HL-60 (cell line): ENCODE results near the gene ALKBH8.

ENCODE experiments used
- DNase-seq, 2 experiments: peaks; one replicate each; pipeline ENCODE4 v3.0.0-alpha.2; 2010 to 2020; ENCODE audit warnings: low read depth in 1 of 2, low spot score in 1 of 2
- H3K27ac ChIP-seq: fragments of 250-450 bp; sonication (Bioruptor Pico); replicated peaks from 2 replicates; pipeline ENCODE4 v1.5.1; 2020; ENCODE audit warnings: mild to moderate bottlenecking, moderate library complexity
- H3K27me3 ChIP-seq: fragments of 250-450 bp; sonication (Bioruptor Pico); 2 replicates; pipeline ENCODE4 v1.5.1; 2021; ENCODE audit warnings: mild to moderate bottlenecking, moderate library complexity; ENCODE audit not compliant: insufficient read depth, poor library complexity, severe bottlenecking
- H3K4me3 ChIP-seq: replicated peaks from 2 replicates; pipeline ENCODE4 v1.5.1; 2011; ENCODE audit warnings: mild to moderate bottlenecking, control low read depth, low read length; ENCODE audit not compliant: insufficient read depth
- GABPA ChIP-seq: IDR thresholded peaks from 2 replicates; pipeline ENCODE4 v1.6.1; 2012; ENCODE audit warnings: low read depth
- POLR2AphosphoS5 ChIP-seq: IDR thresholded peaks from 2 replicates; pipeline ENCODE4 v1.6.1; 2012; ENCODE audit warnings: low read depth
- SPI1 ChIP-seq: IDR thresholded peaks from 2 replicates; pipeline ENCODE4 v1.6.1; 2012; ENCODE audit warnings: low read depth, mild to moderate bottlenecking, borderline replicate concordance
- long read RNA-seq: library from polyadenylated mRNA; unstranded; transcript quantifications from one replicate; pipeline ENCODE4 v2.0.0, GENCODE V29; 2020
- TF ChIP-seq, protein P1 (sequence below): IDR thresholded peaks from one replicate; pipeline ENCODE4 v1.5.1; 2011; ENCODE audit warnings: low read length, control low read depth, inconsistent platforms; ENCODE audit not compliant: insufficient read depth
- TF ChIP-seq, protein P2 (sequence below): IDR thresholded peaks from 2 replicates; pipeline ENCODE4 v1.6.1; 2012; ENCODE audit warnings: low read depth; ENCODE audit not compliant: insufficient replicate concordance

ALKBH8 gene, protein sequence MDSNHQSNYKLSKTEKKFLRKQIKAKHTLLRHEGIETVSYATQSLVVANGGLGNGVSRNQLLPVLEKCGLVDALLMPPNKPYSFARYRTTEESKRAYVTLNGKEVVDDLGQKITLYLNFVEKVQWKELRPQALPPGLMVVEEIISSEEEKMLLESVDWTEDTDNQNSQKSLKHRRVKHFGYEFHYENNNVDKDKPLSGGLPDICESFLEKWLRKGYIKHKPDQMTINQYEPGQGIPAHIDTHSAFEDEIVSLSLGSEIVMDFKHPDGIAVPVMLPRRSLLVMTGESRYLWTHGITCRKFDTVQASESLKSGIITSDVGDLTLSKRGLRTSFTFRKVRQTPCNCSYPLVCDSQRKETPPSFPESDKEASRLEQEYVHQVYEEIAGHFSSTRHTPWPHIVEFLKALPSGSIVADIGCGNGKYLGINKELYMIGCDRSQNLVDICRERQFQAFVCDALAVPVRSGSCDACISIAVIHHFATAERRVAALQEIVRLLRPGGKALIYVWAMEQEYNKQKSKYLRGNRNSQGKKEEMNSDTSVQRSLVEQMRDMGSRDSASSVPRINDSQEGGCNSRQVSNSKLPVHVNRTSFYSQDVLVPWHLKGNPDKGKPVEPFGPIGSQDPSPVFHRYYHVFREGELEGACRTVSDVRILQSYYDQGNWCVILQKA
- long read RNA-seq, full-length matches to known transcripts = 28 of 46 reads
- long read RNA-seq, partial matches to known transcripts = 1 of 46 reads
- long read RNA-seq, other reads (novel, unspliced or antisense) = 17 of 46 reads

DNA sequence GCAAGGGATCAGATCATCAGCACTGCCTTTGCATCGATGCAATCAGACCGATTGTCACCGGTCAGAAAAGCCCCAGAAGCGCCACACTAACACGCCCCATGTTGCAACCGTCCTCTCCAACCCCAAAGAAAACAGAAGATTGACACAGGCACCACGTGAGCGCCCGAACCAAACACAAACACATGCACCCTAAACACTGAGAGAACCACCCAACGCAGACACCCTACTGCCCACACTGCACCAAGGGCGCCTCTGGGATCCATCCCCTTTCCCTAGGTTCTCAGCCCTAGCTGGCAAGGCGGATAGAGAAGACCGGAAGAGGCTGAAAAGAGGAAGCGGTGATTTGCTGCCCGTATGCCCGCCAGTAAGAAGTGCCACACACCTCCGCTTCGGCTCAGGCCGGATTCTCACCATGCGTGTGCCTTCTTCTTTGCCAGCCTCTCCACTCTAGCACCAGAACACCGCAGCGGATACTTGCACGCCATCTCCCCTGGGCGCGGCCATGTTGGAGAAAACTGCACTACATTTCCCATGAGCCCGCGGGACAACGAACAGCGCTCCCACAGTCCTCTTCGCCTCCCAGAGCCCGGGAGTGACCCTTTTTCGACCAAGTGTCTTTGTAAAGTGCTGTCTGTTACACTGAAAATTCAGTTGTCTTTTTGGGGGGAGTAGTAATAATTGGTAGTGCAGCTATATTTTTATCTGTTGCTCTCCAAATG, at the start of gene ALKBH8:
Gene ALKBH8, minus strand, starts transcription at position 517 of the 719 bp plus-strand sequence. CDS start 4,842 bp downstream, outside the sequence.
- DNase-seq = peak; percentile 61 to 83
- no peaks in the 10 kb centered on the region for H3K27me3 ChIP-seq
- H3K27ac ChIP-seq = peak within 1 kb of the TSS; percentile 84
- H3K4me3 ChIP-seq = peak within 1 kb of the TSS; percentile 55
- TF ChIP-seq POLR2AphosphoS5 (no peak), SPI1 (peak; percentile 94), GABPA (peak; percentile 54; the same call in 1 of the 2 replicates)
- TF ChIP-seq, protein P1, sequence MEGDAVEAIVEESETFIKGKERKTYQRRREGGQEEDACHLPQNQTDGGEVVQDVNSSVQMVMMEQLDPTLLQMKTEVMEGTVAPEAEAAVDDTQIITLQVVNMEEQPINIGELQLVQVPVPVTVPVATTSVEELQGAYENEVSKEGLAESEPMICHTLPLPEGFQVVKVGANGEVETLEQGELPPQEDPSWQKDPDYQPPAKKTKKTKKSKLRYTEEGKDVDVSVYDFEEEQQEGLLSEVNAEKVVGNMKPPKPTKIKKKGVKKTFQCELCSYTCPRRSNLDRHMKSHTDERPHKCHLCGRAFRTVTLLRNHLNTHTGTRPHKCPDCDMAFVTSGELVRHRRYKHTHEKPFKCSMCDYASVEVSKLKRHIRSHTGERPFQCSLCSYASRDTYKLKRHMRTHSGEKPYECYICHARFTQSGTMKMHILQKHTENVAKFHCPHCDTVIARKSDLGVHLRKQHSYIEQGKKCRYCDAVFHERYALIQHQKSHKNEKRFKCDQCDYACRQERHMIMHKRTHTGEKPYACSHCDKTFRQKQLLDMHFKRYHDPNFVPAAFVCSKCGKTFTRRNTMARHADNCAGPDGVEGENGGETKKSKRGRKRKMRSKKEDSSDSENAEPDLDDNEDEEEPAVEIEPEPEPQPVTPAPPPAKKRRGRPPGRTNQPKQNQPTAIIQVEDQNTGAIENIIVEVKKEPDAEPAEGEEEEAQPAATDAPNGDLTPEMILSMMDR = no peak
- TF ChIP-seq, protein P2, sequence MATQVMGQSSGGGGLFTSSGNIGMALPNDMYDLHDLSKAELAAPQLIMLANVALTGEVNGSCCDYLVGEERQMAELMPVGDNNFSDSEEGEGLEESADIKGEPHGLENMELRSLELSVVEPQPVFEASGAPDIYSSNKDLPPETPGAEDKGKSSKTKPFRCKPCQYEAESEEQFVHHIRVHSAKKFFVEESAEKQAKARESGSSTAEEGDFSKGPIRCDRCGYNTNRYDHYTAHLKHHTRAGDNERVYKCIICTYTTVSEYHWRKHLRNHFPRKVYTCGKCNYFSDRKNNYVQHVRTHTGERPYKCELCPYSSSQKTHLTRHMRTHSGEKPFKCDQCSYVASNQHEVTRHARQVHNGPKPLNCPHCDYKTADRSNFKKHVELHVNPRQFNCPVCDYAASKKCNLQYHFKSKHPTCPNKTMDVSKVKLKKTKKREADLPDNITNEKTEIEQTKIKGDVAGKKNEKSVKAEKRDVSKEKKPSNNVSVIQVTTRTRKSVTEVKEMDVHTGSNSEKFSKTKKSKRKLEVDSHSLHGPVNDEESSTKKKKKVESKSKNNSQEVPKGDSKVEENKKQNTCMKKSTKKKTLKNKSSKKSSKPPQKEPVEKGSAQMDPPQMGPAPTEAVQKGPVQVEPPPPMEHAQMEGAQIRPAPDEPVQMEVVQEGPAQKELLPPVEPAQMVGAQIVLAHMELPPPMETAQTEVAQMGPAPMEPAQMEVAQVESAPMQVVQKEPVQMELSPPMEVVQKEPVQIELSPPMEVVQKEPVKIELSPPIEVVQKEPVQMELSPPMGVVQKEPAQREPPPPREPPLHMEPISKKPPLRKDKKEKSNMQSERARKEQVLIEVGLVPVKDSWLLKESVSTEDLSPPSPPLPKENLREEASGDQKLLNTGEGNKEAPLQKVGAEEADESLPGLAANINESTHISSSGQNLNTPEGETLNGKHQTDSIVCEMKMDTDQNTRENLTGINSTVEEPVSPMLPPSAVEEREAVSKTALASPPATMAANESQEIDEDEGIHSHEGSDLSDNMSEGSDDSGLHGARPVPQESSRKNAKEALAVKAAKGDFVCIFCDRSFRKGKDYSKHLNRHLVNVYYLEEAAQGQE = no peak

DNA sequence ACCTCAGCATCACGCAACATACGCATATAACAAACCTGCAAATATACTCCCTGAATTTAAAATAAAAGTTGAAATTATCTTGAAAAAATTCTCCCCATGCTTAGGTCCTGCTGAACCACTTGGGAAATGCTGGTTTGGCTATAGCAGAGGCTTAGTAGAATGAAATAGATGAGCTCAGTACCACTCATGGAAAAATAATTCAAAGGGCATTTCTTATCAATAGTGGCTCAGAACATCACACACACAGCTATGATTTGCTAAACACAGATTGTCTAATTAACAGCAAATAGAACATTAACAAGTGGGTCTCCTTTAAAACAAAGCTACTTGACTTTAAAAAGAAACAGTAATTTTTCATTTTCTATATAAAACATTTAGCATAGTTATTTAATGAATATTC, 46.9 kb upstream of the ALKBH8 start:
- peaks cover 11% of the 10 kb centered on the region for H3K27me3 ChIP-seq
- no peak overlapping the region for H3K27ac ChIP-seq
- H3K4me3 ChIP-seq = no peak overlapping the region
- DNase-seq = no peak
- TF ChIP-seq GABPA (no peak), POLR2AphosphoS5 (no peak), SPI1 (no peak)
- TF ChIP-seq, protein P1 = no peak
- TF ChIP-seq, protein P2 = no peak

DNA sequence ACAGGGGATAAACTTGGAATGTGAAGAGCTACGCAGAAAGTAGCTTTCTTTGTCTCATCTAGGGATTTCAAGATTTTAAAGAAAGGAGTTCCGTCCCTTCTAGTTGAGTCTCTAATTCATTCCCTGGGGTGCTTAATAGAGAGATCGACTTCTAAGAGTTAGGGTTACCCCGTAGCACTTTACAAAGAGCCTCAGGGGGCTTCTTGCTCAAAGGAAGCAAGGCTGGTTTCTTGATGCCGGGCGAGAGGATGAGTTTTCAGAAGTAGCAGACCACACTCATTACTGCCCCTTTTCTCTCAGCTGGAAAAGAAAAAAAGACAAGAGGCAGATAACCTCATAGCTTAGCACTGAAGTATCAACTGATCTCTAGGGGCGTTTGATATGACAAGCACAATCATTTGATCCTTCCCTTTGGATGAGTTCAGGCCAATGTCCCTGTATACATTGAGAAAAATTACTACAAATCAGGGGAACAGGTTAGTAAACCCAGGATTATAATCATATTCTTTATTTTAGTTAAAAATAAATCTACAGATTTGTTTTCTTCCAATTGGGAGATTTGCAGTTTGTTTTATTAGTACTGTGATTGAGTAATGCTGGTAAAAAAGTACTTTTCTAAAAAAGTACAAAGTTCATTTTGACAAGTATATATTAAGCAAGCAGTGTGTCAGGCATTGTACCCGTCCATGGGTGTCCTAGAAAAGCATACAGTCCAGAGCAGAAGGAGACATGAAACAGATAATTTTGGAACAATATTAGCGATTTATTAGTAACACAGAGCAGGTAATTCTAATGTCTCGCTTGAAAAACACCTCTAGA, 44.1 kb upstream of the ALKBH8 start:
- Histone ChIP-seq H3K27ac (no peak overlapping the region), H3K27me3 (peaks cover 9% of the 10 kb centered on the region), H3K4me3 (no peak overlapping the region)
- TF ChIP-seq, protein P2 = no peak
- TF ChIP-seq GABPA = no peak
- TF ChIP-seq POLR2AphosphoS5 = no peak
- DNase-seq = no peak
